Stimulated activated CD8-positive, alpha-beta memory T cell treated with anti-CD3 and anti-CD28 coated beads, Interleukin-4, amount 100 ng/mL, for 4 hours (primary cell): ENCODE results near the gene RTN3.
"Not testable (repeated sequence)": the region's sequence is repeated elsewhere in the genome, so short reads cannot be mapped to it uniquely, and the experiment has no call there.

Experiments
- DNase-seq, 2 donors: peaks; one replicate each; pipeline ENCODE4 v3.0.0-alpha.2; 2020; ENCODE audit warnings: low read depth in 2 of 2, low spot score in 1 of 2

RTN3 gene

GRCh38 chr11:63681321-63682065 is at the start of gene RTN3:
RTN3 (plus strand) TSS chr11:63681500; CDS start chr11:63681637, 137 bp downstream.
- DNase-seq, result peak; percentile 88 to 96

- DNase-seq, result peak; percentile 32 to 53
Observed at GRCh38 chr11:63635762-63636465, 45.4 kb upstream of the RTN3 start.

- DNase-seq, result not testable (repeated sequence)
Observed at GRCh38 chr11:63638436-63638835, 42.9 kb upstream of the RTN3 start.

- DNase-seq, result no peak
Observed at GRCh38 chr11:63639199-63639832, 42.0 kb upstream of the RTN3 start.

- DNase-seq, result no peak
Observed at GRCh38 chr11:63641727-63642126, 39.6 kb upstream of the RTN3 start.

- DNase-seq, result no peak
Observed at GRCh38 chr11:63643205-63643604, 38.1 kb upstream of the RTN3 start.

- DNase-seq, result no peak
Observed at GRCh38 chr11:63652671-63653070, 28.6 kb upstream of the RTN3 start.

GRCh38 chr11:63660972-63661371 is 20.3 kb upstream of the RTN3 start:
- DNase-seq, result no peak

GRCh38 chr11:63663809-63664208 is 17.5 kb upstream of the RTN3 start:
- no peak for DNase-seq

- DNase-seq, result no peak
Observed at GRCh38 chr11:63666874-63667273, 14.4 kb upstream of the RTN3 start.

GRCh38 chr11:63667995-63668795 is 13.1 kb upstream of the RTN3 start:
- DNase-seq, result no peak

GRCh38 chr11:63670096-63670432 is 11.2 kb upstream of the RTN3 start:
- no peak for DNase-seq

GRCh38 chr11:63670433-63671321 is 10.6 kb upstream of the RTN3 start:
- no peak for DNase-seq

- DNase-seq, result peak; percentile 92 to 93
Observed at GRCh38 chr11:63671322-63672155, 9.8 kb upstream of the RTN3 start, which contains the start of gene ATL3. ATL3 (minus strand) TSS chr11:63671376; CDS start chr11:63671335, 41 bp downstream.

GRCh38 chr11:63672156-63672463 is 9.2 kb upstream of the RTN3 start:
- DNase-seq, result no peak

GRCh38 chr11:63672936-63673539 is 8.3 kb upstream of the RTN3 start:
- no peak for DNase-seq

- DNase-seq, result no peak
Observed at GRCh38 chr11:63673579-63673978, 7.7 kb upstream of the RTN3 start.

GRCh38 chr11:63680834-63681320 is 423 bp upstream of the RTN3 start:
- no peak for DNase-seq
